ENCODE results near the gene MLEC. TPM values are rescaled to one million over a fixed set of nuclear protein-coding genes. Genes with fewer than 3 reads are reported as not detected.

The MLEC gene
- total RNA-seq, 1 experiment from 2014 or later = 181 TPM

- Histone ChIP-seq H3K27me3 (ENCODE audit: insufficient read depth, low read length) (no peaks in the 10 kb centered on the region), H3T11ph (ENCODE audit: low read length) (no peak overlapping the region), H3K79me1 (ENCODE audit: insufficient read depth, low read depth, low read length, poor library complexity, severe bottlenecking) (no peaks in the 10 kb centered on the region), H3K27ac (ENCODE audit: insufficient read length, low read depth, low read length) (no peak overlapping the region), H4K91ac (ENCODE audit: insufficient read length, low read depth, low read length) (no peak overlapping the region), H3K56ac (ENCODE audit: insufficient read length, low read depth, low read length) (no peak overlapping the region), H3K23me2 (ENCODE audit: insufficient read length, low read depth, low read length, poor library complexity, severe bottlenecking) (peaks cover 5% of the 10 kb centered on the region), H3K23ac (ENCODE audit: insufficient read length, low read depth, low read length) (no peak overlapping the region), H2AK5ac (ENCODE audit: insufficient read length, low read length) (no peak overlapping the region), H3K18ac (ENCODE audit: insufficient read length, low read depth, low read length) (no peak overlapping the region), H2BK12ac (ENCODE audit: insufficient read length, low read depth, low read length) (no peak overlapping the region), H3K4ac (ENCODE audit: low read depth, low read length) (no peak overlapping the region), H3K4me1 (ENCODE audit: insufficient read depth, low read length) (no peaks in the 10 kb centered on the region), H2BK20ac (ENCODE audit: low read depth, low read length, poor library complexity, severe bottlenecking) (no peak overlapping the region), H3K79me2 (ENCODE audit: insufficient read depth, low read length) (0 out of 2 replicates have a peak, but pooled peaks cover 2% of the 10 kb centered on the region), H3K4me2 (ENCODE audit: insufficient read depth, insufficient read length, low read length) (no peak overlapping the region), H3K9me3 (ENCODE audit: control insufficient read depth, low read depth, low read length) (no peaks in the 10 kb centered on the region), H4K8ac (replicated peaks; ENCODE audit: insufficient read length, low read depth, low read length) (no peak overlapping the region), H3K9ac (ENCODE audit: extremely low read depth, insufficient read length, low read length) (no peak overlapping the region), H4K20me1 (ENCODE audit: control insufficient read depth, insufficient read depth, insufficient read length) (no peaks in the 10 kb centered on the region), H2BK5ac (ENCODE audit: insufficient read length, low read length) (no peak overlapping the region), H3K14ac (ENCODE audit: insufficient read depth, low read length) (no peak overlapping the region), H4K5ac (ENCODE audit: insufficient read length, low read depth, low read length) (no peak overlapping the region), H2AFZ (ENCODE audit: low read length) (no peak overlapping the region), H2BK120ac (ENCODE audit: low read depth, low read length, poor library complexity, severe bottlenecking) (no peak overlapping the region), H2BK15ac (ENCODE audit: low read depth, low read length) (no peak overlapping the region)
- peaks cover 14 to 17% of the 10 kb centered on the region in 2 experiments for H3K4me1 Mint-ChIP-seq
- no peak for TF ChIP-seq CTCF (conservative IDR thresholded peaks at IDR 0.05)
- no peak overlapping the region for H3K4me3 Mint-ChIP-seq
- peaks cover 7% of the 10 kb centered on the region; the same call in 1 of the 2 replicates for H3K27me3 Mint-ChIP-seq (ENCODE audit: low read depth)
- no CpG with 5 or more reads among the region's 2 CpGs for WGBS (ENCODE audit: extremely low coverage, insufficient read length, low lambda C conversion rate)
- H3K9me3 Mint-ChIP-seq = no peaks in the 10 kb centered on the region; a peak in 1 of 5 replicates
- no peak overlapping the region for H3K27ac Mint-ChIP-seq
- DNase-seq = no peak
- peaks cover 28 to 63% (median 63%) of the 10 kb centered on the region in 3 experiments for H3K36me3 Mint-ChIP-seq (ENCODE audit: insufficient read depth in 1 of 3, low read depth in 3 of 3)
Measured at GRCh38 chr12:120722784-120723183, 35.8 kb downstream of the MLEC start.
